GM18873 (cell line): ENCODE measurements around the gene RAMACL.
"Not testable (repeated sequence)": the region's sequence is repeated elsewhere in the genome, so short reads cannot be mapped to it uniquely, and the experiment has no call there.

Source experiments
- ATAC-seq: cut with Tn5 transposase; IDR thresholded peaks from one replicate; pipeline ENCODE4 v1.9.1; 2021; ENCODE audit warnings: mild to moderate bottlenecking, moderate library complexity, moderate number of reproducible peaks; ENCODE audit not compliant: unreplicated experiment, low FRiP score

RAMACL gene

GRCh38 chr6:166540631-166541331 is 45.7 kb downstream of the RAMACL start:
- peak; percentile 93 for ATAC-seq

DNA sequence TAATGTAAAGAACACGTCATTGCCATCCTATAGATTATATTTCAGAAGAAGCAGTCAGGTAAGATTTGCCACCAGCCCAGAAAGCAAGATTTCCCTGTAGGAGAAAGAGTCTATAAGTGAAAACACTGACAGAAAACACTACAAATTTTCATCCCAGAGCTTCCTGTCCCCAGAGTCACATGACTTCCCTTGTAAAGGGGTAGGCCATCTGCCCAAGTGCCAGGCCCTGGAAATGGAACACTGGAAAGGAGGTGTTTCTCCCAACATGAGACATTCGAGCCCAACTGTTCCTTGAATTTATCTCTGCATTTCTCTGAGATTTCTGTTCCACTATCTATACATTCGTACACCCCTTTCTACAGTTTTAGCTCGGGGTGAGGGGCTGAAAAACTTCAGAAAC is 46.9 kb downstream of the RAMACL start:
- no peak for ATAC-seq

GRCh38 chr6:166539011-166539385 is 47.5 kb downstream of the RAMACL start:
- not testable (repeated sequence) for ATAC-seq

DNA sequence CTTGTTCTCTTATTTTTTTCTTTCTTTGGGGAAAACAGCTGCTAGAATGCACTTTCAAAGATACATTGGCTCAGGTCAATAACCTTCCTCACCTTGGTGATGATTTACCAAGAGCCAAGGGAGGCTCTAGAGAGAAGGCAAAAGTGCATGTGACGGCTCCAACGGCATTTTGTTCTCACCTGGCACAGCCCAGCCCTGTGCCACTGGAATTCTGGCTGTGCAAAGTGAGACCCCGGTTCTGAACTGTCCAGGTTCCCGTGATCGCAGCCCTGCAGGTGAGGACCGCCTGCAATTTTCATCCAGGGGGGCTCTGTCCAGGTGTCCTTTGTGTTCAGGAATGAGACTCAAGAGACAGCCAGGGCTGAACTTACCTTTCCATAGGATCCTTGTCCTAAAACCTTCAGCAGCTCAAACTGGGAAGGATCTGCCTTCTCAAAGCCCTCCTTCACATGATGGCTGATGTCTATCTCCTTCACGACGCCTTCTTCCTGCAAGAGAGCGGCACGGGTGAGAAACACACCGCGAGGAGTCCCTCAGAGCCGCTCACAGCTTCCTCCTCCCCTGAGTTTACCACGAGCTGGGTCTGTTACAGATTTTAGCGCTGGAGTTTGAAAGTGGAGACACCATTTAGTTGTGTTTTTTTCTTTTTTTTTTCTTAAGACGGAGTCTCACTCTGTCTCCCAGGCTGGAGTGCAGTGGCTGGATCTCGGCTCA is 48.0 kb downstream of the RAMACL start:
- ATAC-seq, result no peak

DNA sequence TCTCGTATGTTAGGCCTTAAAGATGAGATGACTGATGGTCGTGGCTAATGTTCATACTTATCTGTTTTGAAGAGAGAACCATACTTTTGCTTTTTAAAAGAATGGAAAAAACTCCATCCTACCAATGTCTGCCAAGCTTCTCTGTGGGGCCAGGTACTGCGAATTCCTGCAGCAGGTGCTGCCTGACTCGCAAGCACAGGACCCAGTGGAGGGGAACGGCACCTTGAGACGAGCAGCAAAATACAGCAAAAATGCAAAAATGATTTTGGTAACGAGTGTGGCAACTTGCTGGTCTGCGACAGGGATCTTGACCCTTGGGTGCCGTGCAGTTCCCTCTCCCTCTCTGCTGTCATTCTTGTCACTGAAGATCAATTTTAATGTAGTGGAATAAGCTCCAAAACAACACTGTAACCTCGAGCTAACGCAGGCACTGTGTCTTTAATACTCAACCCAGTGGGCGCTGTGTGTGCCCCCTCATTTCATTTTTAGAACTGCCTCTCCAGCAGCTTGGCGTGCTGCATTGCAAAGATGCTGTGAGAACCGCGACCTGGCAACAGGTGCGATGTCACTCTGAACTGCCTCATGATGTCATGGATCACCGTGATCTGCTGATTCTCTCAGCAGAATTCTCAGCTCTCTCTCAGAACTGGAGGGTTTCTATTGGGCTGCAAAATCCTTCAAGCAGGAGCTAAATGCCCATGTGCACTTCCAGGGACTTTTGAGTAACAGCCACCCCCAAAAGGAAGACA is 51.6 kb downstream of the RAMACL start:
- ATAC-seq, result no peak

GRCh38 chr6:166533205-166533824 is 53.2 kb downstream of the RAMACL start:
- no peak for ATAC-seq
